Keratinocyte (primary cell): ENCODE measurements around the gene GRM4. TPM values are rescaled to one million over a fixed set of nuclear protein-coding genes. Genes with fewer than 3 reads are reported as not detected.

ENCODE experiments used
- DNase-seq: peaks from one replicate; pipeline ENCODE4 v3.0.0-alpha.2; 2011; ENCODE audit warnings: low read depth, missing footprints, low spot score
- FAIRE-seq: peaks from 2 replicates; lab custom pipeline; 2011; peaks lifted over from hg19 to GRCh38; lab: Jason Lieb, UNC
- H2AFZ ChIP-seq: 2 replicates; pipeline ENCODE4 v1.6.0; 2012; ENCODE audit warnings: low read length, control low read depth, inconsistent platforms; ENCODE audit not compliant: control insufficient read depth
- H3K27ac ChIP-seq: 2 replicates; pipeline ENCODE4 v1.5.1; 2011; ENCODE audit warnings: low read length; ENCODE audit not compliant: control insufficient read depth, insufficient read depth
- H3K27me3 ChIP-seq: 3 replicates; pipeline ENCODE4 v1.6.0; 2011; ENCODE audit warnings: low read length; ENCODE audit not compliant: control insufficient read depth, insufficient read depth; ENCODE audit errors: extremely low read depth
- H3K36me3 ChIP-seq, 2 experiments: 2 replicates in 1 of 2; 3 replicates in 1 of 2; pipeline ENCODE4 v1.5.1; 2011; ENCODE audit warnings: low read length in 2 of 2, mild to moderate bottlenecking in 1 of 2; ENCODE audit not compliant: control insufficient read depth in 2 of 2, insufficient read depth in 2 of 2; ENCODE audit errors: extremely low read depth in 1 of 2
- H3K4me1 ChIP-seq: 3 replicates; pipeline ENCODE4 v1.5.1; 2011; ENCODE audit warnings: low read length; ENCODE audit not compliant: control insufficient read depth, insufficient read depth; ENCODE audit errors: extremely low read depth
- H3K4me2 ChIP-seq: 3 replicates; pipeline ENCODE4 v1.6.0; 2011; ENCODE audit warnings: low read depth, low read length; ENCODE audit not compliant: control insufficient read depth, insufficient read depth; ENCODE audit errors: extremely low read depth
- H3K4me3 ChIP-seq, 3 experiments: fragments of 200-600 bp in 1 of 3; sonication (generic) in 1 of 3; 2 replicates in 2 of 3; 3 replicates in 1 of 3; pipeline ENCODE4 v1.5.1; 2011 to 2016; ENCODE audit warnings: low read length in 3 of 3, mild to moderate bottlenecking in 3 of 3, control low read depth in 2 of 3, inconsistent platforms in 1 of 3, low read depth in 1 of 3, mixed read lengths in 1 of 3, mixed run types in 1 of 3, moderate library complexity in 1 of 3; ENCODE audit not compliant: control insufficient read depth in 2 of 3, insufficient read depth in 2 of 3; ENCODE audit errors: extremely low read depth in 1 of 3
- H3K79me2 ChIP-seq: 2 replicates; pipeline ENCODE4 v1.6.0; 2012; ENCODE audit warnings: low read length; ENCODE audit not compliant: control insufficient read depth, insufficient read depth
- H3K9ac ChIP-seq: 3 replicates; pipeline ENCODE4 v1.6.0; 2011; ENCODE audit warnings: low read length; ENCODE audit not compliant: control insufficient read depth, insufficient read depth; ENCODE audit errors: extremely low read depth
- H3K9me1 ChIP-seq: 3 replicates; pipeline ENCODE4 v1.6.0; 2011; ENCODE audit warnings: low read length; ENCODE audit not compliant: control insufficient read depth, insufficient read depth; ENCODE audit errors: extremely low read depth
- H3K9me3 ChIP-seq: 2 replicates; pipeline ENCODE4 v1.5.1; 2012; ENCODE audit warnings: low read depth, low read length; ENCODE audit not compliant: control insufficient read depth
- H4K20me1 ChIP-seq: 3 replicates; pipeline ENCODE4 v1.6.0; 2011; ENCODE audit warnings: low read length; ENCODE audit not compliant: control insufficient read depth, insufficient read depth; ENCODE audit errors: extremely low read depth
- EZH2 ChIP-seq: IDR thresholded peaks from one replicate; pipeline ENCODE4 v1.6.1; 2012; ENCODE audit warnings: inconsistent platforms, mild to moderate bottlenecking, low read length, moderate library complexity
- dilution Hi-C: fragments of 300-500 bp; cut with MboI; formaldehyde crosslinking; loops from one replicate; pipeline ENCODE4 v1.7.0; 2020; ENCODE audit warnings: low sequenced_read_pairs; ENCODE audit not compliant: extremely low pct_ligation_motif_present
- polyA plus RNA-seq, 5 experiments: library from polyadenylated mRNA; depleted of rRNA in 3 of 5; stranded (reverse) in 3 of 5; stranded (forward) in 1 of 5; unstranded in 1 of 5; fragments of >200 nt; gene quantifications; 1 replicate in 1 of 5; 2 replicates in 3 of 5; 3 replicates in 1 of 5; pipeline versions ENCODE4 v1.2.1 to v1.2.3, GENCODE V29; 2011 to 2012; ENCODE audit warnings: missing spikeins in 2 of 5, low read depth in 1 of 5, low replicate concordance in 1 of 5
- TF ChIP-seq, protein P1 (sequence below), 3 experiments: IDR thresholded peaks in 1 of 3; conservative IDR thresholded peaks in 1 of 3; optimal IDR thresholded peaks in 1 of 3; 2 replicates in 2 of 3; 3 replicates in 1 of 3; pipeline versions ENCODE3 to v1.5.1; 2011; ENCODE audit warnings: low read length in 3 of 3, mild to moderate bottlenecking in 3 of 3, moderate library complexity in 2 of 3, control low read depth in 1 of 3, inconsistent platforms in 1 of 3; ENCODE audit not compliant: insufficient read depth in 2 of 3; ENCODE audit errors: extremely low read depth in 1 of 3

The GRM4 gene
- polyA plus RNA-seq, 1 donor (not counting 4 experiments of a cell fraction or from before 2014, with no cell fraction given): not detected

DNA sequence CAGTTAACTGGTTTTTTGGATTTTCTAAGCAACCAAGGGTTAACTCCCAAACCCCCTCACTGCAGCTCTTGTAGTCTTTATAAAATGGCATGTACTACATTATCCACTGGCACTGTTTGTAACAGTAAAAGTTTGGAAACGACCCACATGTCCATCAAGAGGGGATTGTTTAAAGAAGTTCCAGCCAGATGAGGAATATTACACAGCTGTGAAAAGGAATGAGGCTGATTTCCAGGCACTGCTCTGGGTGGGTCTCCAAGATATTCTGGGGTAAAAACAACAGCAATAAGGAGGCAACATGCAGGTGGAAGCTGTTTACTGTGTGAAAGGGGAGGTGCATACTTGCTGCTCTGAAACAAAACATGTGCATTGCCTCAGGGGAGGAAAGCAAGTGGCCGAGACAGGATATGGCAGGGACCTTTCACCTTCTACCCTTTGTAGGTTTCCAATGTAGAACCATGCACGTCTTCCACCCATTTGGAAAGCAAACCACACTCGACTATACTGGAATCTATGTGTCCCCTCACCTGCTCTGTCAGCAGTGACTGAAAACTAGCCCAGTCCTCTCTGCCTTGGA is 51.9 kb downstream of the GRM4 start:
- Histone ChIP-seq H2AFZ (no peak overlapping the region), H3K36me3 (no peaks in the 10 kb centered on the region), H3K9me3 (no peaks in the 10 kb centered on the region), H3K4me3 (no peak overlapping the region), H4K20me1 (no peaks in the 10 kb centered on the region), H3K27ac (no peak overlapping the region), H3K79me2 (no peaks in the 10 kb centered on the region), H3K4me1 (no peaks in the 10 kb centered on the region), H3K9ac (no peak overlapping the region), H3K9me1 (no peaks in the 10 kb centered on the region), H3K4me2 (no peak overlapping the region), H3K27me3 (peaks cover 53% of the 10 kb centered on the region)
- FAIRE-seq: no peak
- TF ChIP-seq, protein P1, sequence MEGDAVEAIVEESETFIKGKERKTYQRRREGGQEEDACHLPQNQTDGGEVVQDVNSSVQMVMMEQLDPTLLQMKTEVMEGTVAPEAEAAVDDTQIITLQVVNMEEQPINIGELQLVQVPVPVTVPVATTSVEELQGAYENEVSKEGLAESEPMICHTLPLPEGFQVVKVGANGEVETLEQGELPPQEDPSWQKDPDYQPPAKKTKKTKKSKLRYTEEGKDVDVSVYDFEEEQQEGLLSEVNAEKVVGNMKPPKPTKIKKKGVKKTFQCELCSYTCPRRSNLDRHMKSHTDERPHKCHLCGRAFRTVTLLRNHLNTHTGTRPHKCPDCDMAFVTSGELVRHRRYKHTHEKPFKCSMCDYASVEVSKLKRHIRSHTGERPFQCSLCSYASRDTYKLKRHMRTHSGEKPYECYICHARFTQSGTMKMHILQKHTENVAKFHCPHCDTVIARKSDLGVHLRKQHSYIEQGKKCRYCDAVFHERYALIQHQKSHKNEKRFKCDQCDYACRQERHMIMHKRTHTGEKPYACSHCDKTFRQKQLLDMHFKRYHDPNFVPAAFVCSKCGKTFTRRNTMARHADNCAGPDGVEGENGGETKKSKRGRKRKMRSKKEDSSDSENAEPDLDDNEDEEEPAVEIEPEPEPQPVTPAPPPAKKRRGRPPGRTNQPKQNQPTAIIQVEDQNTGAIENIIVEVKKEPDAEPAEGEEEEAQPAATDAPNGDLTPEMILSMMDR (optimal IDR thresholded peaks at IDR 0.05 in 1 of 3, IDR thresholded peaks at IDR 0.05 in 1 of 3, conservative IDR thresholded peaks at IDR 0.05 in 1 of 3; ENCODE audit: extremely low read depth in 1 of 3, insufficient read depth in 2 of 3, low read length in 3 of 3): no peak
- no peak for TF ChIP-seq EZH2
- DNase-seq: no peak
- dilution Hi-C loops: no loop called here

DNA sequence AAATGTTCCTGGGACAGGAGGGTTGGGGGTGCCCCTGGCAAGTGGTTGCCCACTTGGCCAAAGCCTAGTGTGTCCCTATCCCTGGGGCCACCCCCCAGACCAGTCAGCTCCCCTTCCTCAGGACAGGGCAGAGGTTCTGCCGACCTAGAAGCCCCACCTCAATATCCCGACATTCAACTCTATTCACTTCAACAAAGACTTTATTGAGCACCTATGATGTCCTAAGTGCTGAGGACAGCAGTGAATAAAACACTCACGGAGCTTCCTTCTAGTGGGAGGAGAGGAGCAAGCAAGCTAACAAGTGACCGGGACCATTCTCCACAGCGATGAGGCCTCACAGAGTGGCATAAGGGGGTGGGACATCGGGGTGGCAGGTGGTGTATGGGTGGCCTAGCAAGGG is 52.7 kb downstream of the GRM4 start:
- Histone ChIP-seq H3K36me3 (no peaks in the 10 kb centered on the region), H3K79me2 (no peaks in the 10 kb centered on the region), H3K27me3 (peaks cover 50% of the 10 kb centered on the region), H3K4me3 (no peak overlapping the region), H3K9me3 (no peaks in the 10 kb centered on the region), H3K9me1 (no peaks in the 10 kb centered on the region), H3K4me1 (no peaks in the 10 kb centered on the region), H3K27ac (no peak overlapping the region), H3K9ac (no peak overlapping the region), H3K4me2 (no peak overlapping the region), H4K20me1 (no peaks in the 10 kb centered on the region), H2AFZ (no peak overlapping the region)
- DNase-seq (no peak), FAIRE-seq (no peak)
- TF ChIP-seq, protein P1 (optimal IDR thresholded peaks at IDR 0.05 in 1 of 3, IDR thresholded peaks at IDR 0.05 in 1 of 3, conservative IDR thresholded peaks at IDR 0.05 in 1 of 3; ENCODE audit: extremely low read depth in 1 of 3, insufficient read depth in 2 of 3, low read length in 3 of 3): no peak
- no peak for TF ChIP-seq EZH2
- dilution Hi-C loops: no loop called here
